HG02759 (cell line): Measurements from ENCODE around the gene RALY.
"Not testable (repeated sequence)": the region's sequence is repeated elsewhere in the genome, so short reads cannot be mapped to it uniquely, and the experiment has no call there.

Experiments used
- ATAC-seq: cut with Tn5 transposase; IDR thresholded peaks from one replicate; pipeline ENCODE4 v1.9.1; 2021; ENCODE audit warnings: mild to moderate bottlenecking, moderate library complexity; ENCODE audit not compliant: unreplicated experiment

The RALY gene

GRCh38 chr20:34131491-34131890 is 137.8 kb downstream of the RALY start:
- ATAC-seq = no peak

GRCh38 chr20:34132491-34132890 is 138.8 kb downstream of the RALY start:
- ATAC-seq = not testable (repeated sequence)

- ATAC-seq = not testable (repeated sequence)
These were observed 139.2 kb downstream of the RALY start for GRCh38 chr20:34132943-34133342.

GRCh38 chr20:34133365-34133860 is 139.7 kb downstream of the RALY start:
- ATAC-seq = not testable (repeated sequence)
